Measurements from ENCODE around the gene SRSF2. TPM values are rescaled to one million over a fixed set of nuclear protein-coding genes. Genes with fewer than 3 reads are reported as not detected.

The SRSF2 gene
- total and polyA plus RNA-seq, 4 donors, result 136 to 251 (median 193) TPM

DNA sequence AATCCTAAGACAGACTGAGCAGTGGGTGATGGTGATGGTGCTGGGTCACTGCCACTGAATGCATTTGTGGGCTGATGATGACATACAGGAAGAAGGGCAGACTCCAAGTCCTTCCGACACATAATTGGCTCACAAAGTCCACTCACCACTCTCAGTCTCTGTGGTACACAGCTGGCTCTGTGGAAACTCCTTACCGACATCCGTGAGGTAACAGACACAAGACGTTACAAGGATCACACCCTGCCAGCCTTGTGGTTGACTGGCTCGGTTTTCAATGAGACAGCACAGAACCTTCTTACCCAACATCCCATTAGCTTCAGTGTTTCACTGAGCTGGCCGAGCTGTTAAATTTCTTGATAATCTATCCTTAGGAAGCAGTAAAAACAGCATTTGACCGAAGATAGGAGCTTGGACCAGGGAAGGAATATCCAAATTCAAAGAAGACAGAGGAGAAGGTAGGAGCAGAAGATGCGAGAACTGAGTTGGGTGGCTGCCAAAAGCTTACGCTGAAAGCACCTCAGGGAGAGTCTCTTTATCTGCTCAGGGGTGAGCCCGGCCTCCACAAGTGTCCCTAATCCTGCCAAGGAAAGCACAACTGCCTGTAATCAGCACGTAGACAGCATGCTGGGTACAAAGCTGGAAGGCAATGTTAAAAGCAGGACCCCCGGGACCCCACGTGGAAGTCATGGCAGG, 20.8 kb downstream of the SRSF2 start:
- H3K27me3 ChIP-seq (ENCODE audit: control insufficient read depth in 3 of 3, insufficient read depth in 3 of 3, low read length in 2 of 3), result no peaks in the 10 kb centered on the region
- DNase-seq (peak in 2 of 3 donors; percentile 30 to 42), ATAC-seq (ENCODE audit: insufficient read depth, low FRiP score) (peak; percentile 59)
- H3K9ac ChIP-seq (ENCODE audit: insufficient read depth in 1 of 2, low read length in 2 of 2), result no peak overlapping the region
- peaks cover 0 to 20% (median 5%) of the 10 kb centered on the region in 5 donors for H3K4me1 ChIP-seq (ENCODE audit: control insufficient read depth in 5 of 5, insufficient read depth in 5 of 5, low read length in 5 of 5)
- TF ChIP-seq, protein P1, sequence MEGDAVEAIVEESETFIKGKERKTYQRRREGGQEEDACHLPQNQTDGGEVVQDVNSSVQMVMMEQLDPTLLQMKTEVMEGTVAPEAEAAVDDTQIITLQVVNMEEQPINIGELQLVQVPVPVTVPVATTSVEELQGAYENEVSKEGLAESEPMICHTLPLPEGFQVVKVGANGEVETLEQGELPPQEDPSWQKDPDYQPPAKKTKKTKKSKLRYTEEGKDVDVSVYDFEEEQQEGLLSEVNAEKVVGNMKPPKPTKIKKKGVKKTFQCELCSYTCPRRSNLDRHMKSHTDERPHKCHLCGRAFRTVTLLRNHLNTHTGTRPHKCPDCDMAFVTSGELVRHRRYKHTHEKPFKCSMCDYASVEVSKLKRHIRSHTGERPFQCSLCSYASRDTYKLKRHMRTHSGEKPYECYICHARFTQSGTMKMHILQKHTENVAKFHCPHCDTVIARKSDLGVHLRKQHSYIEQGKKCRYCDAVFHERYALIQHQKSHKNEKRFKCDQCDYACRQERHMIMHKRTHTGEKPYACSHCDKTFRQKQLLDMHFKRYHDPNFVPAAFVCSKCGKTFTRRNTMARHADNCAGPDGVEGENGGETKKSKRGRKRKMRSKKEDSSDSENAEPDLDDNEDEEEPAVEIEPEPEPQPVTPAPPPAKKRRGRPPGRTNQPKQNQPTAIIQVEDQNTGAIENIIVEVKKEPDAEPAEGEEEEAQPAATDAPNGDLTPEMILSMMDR (IDR thresholded peaks at IDR 0.05; ENCODE audit: control extremely low read depth, extremely low read depth), result no peak
- H3K4me3 ChIP-seq, result no peak overlapping the region
- peak overlapping the region; percentile 87 to 90 for H3K27ac ChIP-seq (ENCODE audit: low read depth in 1 of 2, low read length in 1 of 2)
- peaks cover 38 to 43% (median 40%) of the 10 kb centered on the region in 4 donors for H3K36me3 ChIP-seq (ENCODE audit: control insufficient read depth in 4 of 4, insufficient read depth in 4 of 4, low read length in 4 of 4)
- WGBS, 2 donors, result 29 to 47% methylated on average over 13 of the region's 13 CpGs
- H3K9me3 ChIP-seq (ENCODE audit: control insufficient read depth in 4 of 4, insufficient read depth in 3 of 4, low read length in 3 of 4), result no peaks in the 10 kb centered on the region

DNA sequence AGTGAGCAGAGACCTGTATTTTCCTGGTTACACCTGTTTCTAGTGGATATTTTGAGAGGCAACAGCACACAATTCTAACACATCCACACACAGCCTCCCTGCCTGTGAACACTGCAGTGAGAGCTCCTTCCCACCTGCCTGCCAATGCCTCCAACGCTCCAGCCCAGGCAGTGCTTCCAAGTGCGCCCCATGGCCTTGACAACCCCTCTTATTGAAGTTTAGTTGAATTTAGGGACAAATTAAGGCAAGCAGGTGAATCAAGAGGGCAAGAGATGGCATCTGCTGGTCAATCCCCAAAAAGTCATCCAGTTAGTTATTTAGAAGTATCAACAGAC, 21.7 kb downstream of the SRSF2 start:
- ATAC-seq (ENCODE audit: insufficient read depth, low FRiP score), result no peak
- peak overlapping the region in 1 of 2 donors; percentile 60 for H3K27ac ChIP-seq (ENCODE audit: low read depth in 1 of 2, low read length in 1 of 2)
- no peak overlapping the region for H3K9ac ChIP-seq (ENCODE audit: insufficient read depth in 1 of 2, low read length in 2 of 2)
- 80 to 81% methylated on average over 2 of the region's 2 CpGs for WGBS, 2 donors
- H3K27me3 ChIP-seq (ENCODE audit: control insufficient read depth in 3 of 3, insufficient read depth in 3 of 3, low read length in 2 of 3), result no peaks in the 10 kb centered on the region
- DNase-seq, result no peak
- no peak overlapping the region for H3K4me3 ChIP-seq
- H3K36me3 ChIP-seq (ENCODE audit: control insufficient read depth in 4 of 4, insufficient read depth in 4 of 4, low read length in 4 of 4), result peaks cover 32 to 36% (median 34%) of the 10 kb centered on the region in 4 donors
- no peaks in the 10 kb centered on the region for H3K9me3 ChIP-seq (ENCODE audit: control insufficient read depth in 4 of 4, insufficient read depth in 3 of 4, low read length in 3 of 4)
- peaks cover 0 to 21% (median 8%) of the 10 kb centered on the region in 5 donors for H3K4me1 ChIP-seq (ENCODE audit: control insufficient read depth in 5 of 5, insufficient read depth in 5 of 5, low read length in 5 of 5)
- TF ChIP-seq, protein P1 (IDR thresholded peaks at IDR 0.05; ENCODE audit: control extremely low read depth, extremely low read depth), result no peak

DNA sequence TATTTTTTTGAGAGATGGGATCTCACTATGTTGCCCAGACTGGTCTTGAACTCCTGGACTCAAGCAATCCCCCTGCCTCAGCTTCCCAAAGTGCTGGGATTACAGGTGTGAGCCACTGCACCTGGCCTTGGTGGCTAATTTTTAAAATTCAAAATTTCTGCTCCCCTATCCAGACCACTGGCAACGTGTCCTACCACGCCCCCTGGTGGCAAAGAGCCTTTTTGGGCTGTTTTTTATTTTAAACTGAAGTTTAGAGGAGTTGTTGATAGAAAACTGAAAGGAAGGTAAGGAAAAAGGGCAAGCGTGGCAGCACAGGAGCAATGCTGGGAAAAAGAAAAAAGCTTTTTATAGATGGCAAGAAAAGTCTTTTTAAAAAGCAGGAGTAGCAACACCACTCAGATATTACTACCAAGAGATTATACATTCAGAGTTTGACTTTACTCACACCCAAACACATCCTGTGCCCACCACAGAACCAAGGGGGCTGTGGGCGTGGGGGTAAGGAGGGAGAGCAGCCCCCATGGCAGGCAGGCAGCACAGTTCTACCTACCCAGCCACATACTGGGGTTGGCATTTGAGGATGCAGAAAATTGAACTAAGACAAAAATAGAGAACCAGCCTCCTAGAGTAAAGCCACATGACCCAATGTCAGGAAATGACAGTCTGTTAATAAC, 22.2 kb downstream of the SRSF2 start:
- Histone ChIP-seq H3K4me3 (no peak overlapping the region), H3K27me3 (ENCODE audit: control insufficient read depth in 3 of 3, insufficient read depth in 3 of 3, low read length in 2 of 3) (no peaks in the 10 kb centered on the region), H3K9me3 (ENCODE audit: control insufficient read depth in 4 of 4, insufficient read depth in 3 of 4, low read length in 3 of 4) (no peaks in the 10 kb centered on the region), H3K4me1 (ENCODE audit: control insufficient read depth in 5 of 5, insufficient read depth in 5 of 5, low read length in 5 of 5) (peaks cover 0 to 21% (median 8%) of the 10 kb centered on the region in 5 donors), H3K36me3 (ENCODE audit: control insufficient read depth in 4 of 4, insufficient read depth in 4 of 4, low read length in 4 of 4) (peaks cover 27 to 31% (median 29%) of the 10 kb centered on the region in 4 donors), H3K27ac (ENCODE audit: low read depth in 1 of 2, low read length in 1 of 2) (peak overlapping the region in 1 of 2 donors; percentile 71), H3K9ac (ENCODE audit: insufficient read depth in 1 of 2, low read length in 2 of 2) (no peak overlapping the region)
- peak; percentile 70 to 74 (median 71) for DNase-seq
- ATAC-seq (ENCODE audit: insufficient read depth, low FRiP score), result no peak
- TF ChIP-seq, protein P1 (IDR thresholded peaks at IDR 0.05; ENCODE audit: control extremely low read depth, extremely low read depth), result peak; percentile 70
- 12 to 18% methylated on average over 4 of the region's 4 CpGs for WGBS, 2 donors

All from lung (tissue), 12 donors.